PFSK-1 (cell line): ENCODE data around the gene PHETA2.

Source experiments
- POLR2AphosphoS5 ChIP-seq: IDR thresholded peaks from 2 replicates; pipeline ENCODE4 v1.6.1; 2012; ENCODE audit warnings: low read depth, mild to moderate bottlenecking, control low read depth, low read length, moderate library complexity
- SIN3A ChIP-seq: IDR thresholded peaks from 2 replicates; pipeline ENCODE4 v1.6.1; 2012; ENCODE audit warnings: mild to moderate bottlenecking, low read length, moderate library complexity, borderline replicate concordance; ENCODE audit not compliant: insufficient read depth
- TAF1 ChIP-seq: IDR thresholded peaks from 2 replicates; pipeline ENCODE4 v1.6.1; 2012; ENCODE audit warnings: low read length, control low read depth, borderline replicate concordance; ENCODE audit not compliant: insufficient read depth
- TF ChIP-seq, protein P1 (sequence below), 2 experiments: IDR thresholded peaks; 2 replicates each; pipeline versions ENCODE4 v1.6.1 to v1.8.0; 2011 to 2012; ENCODE audit warnings: low read depth in 2 of 2, low read length in 2 of 2, control low read depth in 1 of 2, inconsistent platforms in 1 of 2, mild to moderate bottlenecking in 1 of 2, moderate library complexity in 1 of 2; ENCODE audit not compliant: insufficient read depth in 1 of 2

GRCh38 chr22:42026705-42027104, 47.3 kb upstream of the PHETA2 start:
- TF ChIP-seq POLR2AphosphoS5, result no peak
- TF ChIP-seq, protein P1, sequence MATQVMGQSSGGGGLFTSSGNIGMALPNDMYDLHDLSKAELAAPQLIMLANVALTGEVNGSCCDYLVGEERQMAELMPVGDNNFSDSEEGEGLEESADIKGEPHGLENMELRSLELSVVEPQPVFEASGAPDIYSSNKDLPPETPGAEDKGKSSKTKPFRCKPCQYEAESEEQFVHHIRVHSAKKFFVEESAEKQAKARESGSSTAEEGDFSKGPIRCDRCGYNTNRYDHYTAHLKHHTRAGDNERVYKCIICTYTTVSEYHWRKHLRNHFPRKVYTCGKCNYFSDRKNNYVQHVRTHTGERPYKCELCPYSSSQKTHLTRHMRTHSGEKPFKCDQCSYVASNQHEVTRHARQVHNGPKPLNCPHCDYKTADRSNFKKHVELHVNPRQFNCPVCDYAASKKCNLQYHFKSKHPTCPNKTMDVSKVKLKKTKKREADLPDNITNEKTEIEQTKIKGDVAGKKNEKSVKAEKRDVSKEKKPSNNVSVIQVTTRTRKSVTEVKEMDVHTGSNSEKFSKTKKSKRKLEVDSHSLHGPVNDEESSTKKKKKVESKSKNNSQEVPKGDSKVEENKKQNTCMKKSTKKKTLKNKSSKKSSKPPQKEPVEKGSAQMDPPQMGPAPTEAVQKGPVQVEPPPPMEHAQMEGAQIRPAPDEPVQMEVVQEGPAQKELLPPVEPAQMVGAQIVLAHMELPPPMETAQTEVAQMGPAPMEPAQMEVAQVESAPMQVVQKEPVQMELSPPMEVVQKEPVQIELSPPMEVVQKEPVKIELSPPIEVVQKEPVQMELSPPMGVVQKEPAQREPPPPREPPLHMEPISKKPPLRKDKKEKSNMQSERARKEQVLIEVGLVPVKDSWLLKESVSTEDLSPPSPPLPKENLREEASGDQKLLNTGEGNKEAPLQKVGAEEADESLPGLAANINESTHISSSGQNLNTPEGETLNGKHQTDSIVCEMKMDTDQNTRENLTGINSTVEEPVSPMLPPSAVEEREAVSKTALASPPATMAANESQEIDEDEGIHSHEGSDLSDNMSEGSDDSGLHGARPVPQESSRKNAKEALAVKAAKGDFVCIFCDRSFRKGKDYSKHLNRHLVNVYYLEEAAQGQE (IDR thresholded peaks at IDR 0.05; ENCODE audit: insufficient read depth in 1 of 2, low read depth in 2 of 2, low read length in 2 of 2), result no peak
- no peak for TF ChIP-seq TAF1
- no peak for TF ChIP-seq SIN3A
